Fibroblast of peridontal ligament (primary cell): Measurements from ENCODE around the gene CTTNBP2NL.
"Not testable (repeated sequence)": the region's sequence is repeated elsewhere in the genome, so short reads cannot be mapped to it uniquely, and the experiment has no call there.

Source experiments
- DNase-seq: peaks from one replicate; pipeline ENCODE4 v3.0.0-alpha.2; 2010; ENCODE audit errors: extremely low read depth

Gene CTTNBP2NL

DNA sequence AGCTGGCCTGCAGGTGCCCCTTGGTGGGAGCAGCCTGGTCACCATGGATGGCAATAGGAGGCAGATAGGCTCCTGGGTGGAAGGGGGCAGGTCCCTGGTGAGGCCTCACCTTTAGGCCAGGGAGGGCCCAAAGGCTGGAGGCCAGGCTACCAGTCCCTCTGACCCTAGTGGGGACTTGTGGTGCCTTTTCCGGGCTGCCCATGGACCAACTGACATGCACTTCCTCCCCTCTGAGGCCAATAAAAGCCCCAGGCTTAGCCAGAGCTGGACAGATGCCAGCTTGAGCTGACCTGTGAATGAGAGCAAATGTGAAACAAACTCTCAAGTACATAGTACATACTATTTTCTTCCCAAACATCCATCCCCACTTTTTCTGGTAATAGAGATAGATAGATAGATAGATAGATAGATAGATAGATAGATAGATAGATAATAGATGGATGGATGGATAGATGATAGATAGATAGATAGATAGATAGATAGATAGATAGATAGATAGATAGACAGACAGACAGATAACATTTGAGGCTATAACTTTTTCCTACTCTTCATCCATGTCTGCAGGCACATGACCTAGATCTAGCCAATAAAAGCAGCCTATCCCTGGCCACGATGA is 9.2 kb upstream of the CTTNBP2NL start:
- DNase-seq: no peak

DNA sequence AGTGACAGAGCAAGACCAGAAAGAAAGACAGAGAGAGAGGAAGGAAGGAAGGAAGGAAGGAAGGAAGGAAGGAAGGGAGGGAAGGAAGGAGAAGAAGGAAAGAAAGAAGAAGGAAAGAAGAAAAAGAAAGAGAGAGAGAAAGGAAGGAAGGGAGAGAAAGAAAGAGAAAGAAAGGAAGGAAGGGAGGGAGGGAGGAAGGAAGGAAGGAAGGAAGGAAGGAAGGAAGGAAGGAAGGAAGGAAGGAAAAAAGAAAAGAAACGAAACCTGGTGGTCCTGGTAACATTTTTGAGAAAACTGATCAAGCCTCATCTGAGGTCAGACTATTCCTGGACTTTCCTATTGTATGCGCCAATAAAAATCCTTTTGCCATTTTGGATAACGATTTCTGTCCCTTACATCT is 8.2 kb upstream of the CTTNBP2NL start:
- DNase-seq: no peak

DNA sequence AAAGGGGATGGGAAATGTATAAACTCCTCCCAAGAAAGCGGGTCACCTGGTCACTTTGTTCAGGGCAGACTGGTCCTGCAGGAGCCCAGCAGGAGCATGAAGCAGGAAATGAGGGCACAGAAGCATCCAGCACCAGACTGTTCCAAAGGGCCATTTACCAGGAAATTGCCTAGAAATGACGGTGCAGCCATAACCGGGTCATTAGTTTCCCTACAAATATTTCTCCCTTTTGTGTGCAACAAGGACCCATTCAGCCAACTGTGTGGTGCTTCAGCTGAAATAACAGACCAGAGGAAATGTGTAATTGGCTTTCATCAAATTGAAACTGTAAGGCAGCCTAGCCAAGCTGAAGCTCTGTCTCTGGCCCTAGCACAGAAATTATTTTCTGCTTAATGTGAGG is 7.6 kb upstream of the CTTNBP2NL start:
- no peak for DNase-seq

DNA sequence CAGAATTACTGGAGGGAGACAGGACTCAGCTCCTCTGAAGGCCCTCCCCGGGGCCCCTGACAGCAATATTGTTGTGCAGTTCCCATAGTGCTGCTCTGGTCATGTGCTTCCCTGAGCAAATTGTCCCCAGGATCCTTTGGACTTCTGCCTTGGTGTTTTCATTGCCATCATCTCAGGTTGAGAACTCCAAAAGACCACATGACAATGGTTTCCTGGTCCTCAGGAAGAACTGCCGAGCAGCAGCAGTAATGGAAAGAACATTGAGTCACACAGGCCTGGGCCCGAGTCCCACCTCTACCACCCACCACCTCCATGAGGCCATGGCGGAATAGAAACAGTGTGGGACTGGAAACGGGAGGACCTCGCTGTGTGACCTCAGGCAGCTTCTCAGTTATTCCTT is 6.3 kb upstream of the CTTNBP2NL start:
- no peak for DNase-seq

DNA sequence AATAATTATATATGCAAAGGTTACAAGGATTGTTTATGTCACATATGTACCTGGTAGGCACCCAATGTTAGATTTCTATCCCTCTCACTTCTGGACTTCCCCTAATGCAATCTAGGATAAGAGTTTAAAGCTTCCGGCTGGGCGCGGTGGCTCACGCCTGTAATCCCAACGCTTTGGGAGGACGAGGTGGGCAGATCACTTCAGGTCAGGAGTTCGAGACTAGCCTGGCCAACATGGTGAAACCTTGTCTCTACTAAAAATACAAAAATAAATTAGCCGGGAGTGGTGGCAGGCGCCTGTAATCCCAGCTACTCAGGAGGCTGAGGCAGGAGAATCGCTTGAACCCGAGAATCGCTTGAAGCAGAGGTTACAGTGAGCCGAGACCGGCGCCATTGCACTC is 5.7 kb upstream of the CTTNBP2NL start:
- not testable (repeated sequence) for DNase-seq

DNA sequence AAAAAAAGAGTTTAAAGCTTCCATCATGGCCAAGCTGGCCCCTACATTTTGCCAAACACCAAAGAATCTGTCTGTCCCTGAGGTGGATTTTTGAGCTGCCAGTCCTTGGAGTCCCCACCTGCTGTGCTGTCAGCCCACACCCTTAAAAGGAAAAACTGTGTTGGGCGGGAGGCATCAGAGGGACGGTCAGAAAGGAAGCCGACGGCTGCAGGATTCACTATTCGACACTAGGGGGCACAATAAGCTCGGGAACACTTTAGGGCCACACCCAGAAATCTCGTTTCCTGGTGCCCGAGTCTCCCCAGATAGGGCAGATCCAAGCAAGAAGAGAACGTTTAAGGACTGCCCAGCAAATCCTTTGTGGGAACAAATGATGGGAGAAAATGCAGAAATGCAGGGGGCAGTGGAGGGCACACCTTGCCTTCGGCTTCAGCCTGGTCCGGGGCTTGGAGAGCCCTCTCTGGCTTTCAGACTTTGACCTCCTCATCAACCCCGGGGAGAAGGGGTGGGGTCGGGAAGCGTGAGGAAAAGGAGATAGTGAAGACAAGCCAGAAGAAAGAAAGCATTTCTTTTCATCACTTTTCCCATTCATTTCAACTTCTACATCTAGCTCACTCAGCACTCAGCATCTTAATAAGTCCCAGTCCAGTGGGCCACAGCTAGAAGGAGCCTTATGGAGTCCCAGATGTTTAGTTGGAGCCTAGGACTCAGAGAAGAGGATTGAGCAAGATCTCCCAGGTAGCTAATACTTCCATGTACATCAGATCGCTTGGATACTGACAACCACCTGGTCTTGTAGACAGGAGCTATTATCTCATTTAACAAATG is 5.0 kb upstream of the CTTNBP2NL start:
- peak; percentile 96 for DNase-seq

DNA sequence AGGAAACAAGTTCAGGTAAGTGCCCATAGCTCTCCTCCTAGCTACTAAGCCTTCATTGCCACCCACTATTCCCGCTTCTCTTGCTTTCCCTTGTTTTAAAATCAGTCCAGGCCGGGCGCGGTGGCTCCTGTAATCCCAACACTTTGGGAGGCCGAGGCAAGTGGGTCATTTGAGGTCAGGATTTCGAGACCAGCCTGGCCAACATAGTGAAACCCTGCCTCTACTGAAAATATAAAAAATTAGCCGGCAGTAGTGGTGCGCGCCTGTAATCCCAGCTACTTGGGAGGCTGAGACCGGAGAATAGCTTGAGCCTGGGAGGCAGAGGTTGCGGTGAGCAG is 4.4 kb upstream of the CTTNBP2NL start:
- DNase-seq: no peak

DNA sequence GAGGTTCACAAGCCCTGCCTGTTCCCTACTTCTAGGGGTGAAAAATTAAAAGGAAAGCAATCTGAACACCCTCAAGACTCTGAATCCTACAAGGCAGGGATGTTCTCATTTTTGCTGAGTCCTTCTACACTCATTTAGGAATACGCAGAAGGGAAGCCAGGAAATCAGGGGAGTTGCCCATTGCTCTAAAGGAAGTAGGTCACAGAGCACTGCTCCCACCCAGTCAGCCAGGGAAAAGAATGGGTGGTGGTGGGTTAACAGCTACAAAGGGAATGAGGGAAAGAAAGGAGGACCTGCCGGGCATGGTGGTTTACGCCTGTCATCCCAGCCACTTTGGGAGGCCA is 2.4 kb upstream of the CTTNBP2NL start:
- peak; percentile 59 for DNase-seq

DNA sequence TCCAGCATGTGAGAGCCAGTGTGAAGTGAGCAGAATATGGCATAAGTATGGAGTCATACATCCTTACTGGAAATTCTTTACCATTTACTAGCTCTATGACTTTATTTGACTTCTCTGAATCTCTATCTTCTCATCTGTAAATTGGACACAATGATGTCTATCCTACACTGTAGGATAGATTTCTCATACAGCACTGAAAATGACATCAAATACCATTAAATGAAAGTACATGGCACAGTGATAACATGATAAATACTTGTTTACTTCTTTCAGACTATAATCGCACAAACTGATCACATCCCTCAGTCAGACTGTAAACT is 1.3 kb upstream of the CTTNBP2NL start:
- DNase-seq: no peak

DNA sequence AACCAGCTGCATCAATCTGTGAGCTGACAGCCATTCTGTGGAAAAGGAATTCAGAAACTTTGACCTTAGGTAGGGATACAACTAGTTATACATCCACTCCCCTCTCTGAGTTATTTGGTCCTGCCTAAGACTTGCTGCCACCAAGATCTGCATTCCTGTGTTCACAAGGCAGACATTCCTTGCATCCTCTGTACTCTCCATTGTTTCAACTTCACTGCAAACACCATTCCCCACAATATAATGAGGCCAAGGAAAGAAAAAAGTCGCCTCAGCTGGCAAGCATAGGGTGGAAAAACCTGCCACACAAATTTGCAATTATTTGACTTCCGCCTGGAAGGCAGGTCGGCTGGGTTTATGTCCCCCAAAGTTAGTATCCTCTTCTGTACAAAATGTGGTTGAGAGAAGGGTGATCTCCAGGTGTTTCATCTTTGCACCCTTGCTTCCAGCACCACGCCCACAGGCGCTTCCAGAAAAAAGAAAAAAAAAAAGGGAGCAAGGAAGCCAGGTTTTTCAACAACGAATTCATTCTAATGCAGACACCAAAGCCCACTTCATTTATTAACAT is 676 bp upstream of the CTTNBP2NL start:
- no peak for DNase-seq

DNA sequence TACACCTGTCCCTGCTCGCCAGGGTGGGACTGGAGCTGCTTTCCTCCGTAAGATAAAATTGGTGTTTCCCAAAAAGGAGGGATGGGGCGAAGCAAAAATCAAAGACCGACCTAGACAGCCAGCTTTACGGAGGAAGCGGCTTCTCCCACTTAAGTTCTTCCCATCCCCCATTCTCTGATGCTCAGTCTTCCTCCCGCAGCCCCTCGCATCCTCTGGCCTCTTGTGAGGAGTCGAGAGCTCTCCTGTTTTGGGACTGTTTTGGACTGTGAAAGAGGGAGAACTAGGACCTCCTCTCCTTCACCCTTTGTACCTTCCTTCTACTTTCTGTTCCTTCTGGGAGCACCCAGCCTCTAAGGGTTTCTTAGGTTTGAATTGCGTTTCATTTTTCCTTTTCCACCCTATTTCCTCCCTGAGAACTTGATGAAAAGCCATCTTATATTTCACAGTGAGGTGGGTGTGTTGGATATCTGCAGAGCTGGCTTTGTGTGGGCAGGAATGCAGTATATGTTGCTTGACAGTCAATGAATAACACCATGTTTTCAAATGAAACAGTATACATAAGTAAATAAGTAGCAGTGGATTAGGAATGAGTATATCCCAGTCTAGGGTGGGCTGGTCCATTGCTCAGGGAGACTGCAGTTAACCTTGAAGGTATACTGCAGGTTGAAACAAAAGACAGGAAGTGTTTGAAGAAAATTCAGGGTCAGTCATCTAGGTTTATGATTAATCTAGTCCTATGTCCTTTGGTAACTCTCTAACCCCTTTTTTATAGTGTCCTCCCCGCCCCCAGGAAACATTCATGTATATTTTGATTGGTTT is 848 bp downstream of the CTTNBP2NL start:
- no peak for DNase-seq

DNA sequence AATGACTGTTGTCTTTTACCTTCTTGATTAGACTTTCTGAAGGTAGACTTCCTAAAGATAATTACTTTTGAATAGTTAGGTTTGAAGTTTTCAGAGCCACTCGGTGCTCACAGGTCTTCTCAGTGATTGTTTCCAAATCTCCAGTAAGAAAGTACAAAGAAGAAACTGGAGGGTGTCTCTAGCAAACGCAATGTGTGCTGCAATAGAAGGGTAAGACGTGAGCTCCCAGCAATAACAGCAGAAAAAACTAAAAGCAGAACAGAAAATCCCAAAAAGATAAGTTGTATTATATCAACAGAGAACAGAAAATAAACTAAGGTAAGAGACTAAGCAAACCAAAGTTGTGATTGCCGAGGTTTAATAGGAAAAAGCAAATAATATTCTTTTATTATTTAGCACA is 1.8 kb downstream of the CTTNBP2NL start:
- no peak for DNase-seq

DNA sequence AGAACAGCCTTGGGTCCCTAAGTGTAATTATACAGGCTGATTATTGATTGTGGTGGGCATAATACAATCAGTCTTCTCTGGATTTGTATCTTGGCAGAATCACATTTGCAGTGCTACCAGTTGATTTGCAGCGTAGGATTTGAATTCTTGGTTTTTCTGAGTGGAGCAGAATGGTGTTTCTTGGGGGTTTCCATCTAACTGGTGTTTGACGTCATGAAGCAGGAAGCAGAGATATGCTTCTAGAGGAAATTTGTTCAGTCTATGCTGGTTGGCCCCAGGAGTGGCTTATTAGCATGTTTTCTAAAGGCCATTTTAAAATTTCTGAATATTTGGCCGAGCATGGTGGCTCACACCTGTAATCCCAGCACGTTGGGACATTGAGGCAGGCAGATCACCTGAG is 3.4 kb downstream of the CTTNBP2NL start:
- no peak for DNase-seq

DNA sequence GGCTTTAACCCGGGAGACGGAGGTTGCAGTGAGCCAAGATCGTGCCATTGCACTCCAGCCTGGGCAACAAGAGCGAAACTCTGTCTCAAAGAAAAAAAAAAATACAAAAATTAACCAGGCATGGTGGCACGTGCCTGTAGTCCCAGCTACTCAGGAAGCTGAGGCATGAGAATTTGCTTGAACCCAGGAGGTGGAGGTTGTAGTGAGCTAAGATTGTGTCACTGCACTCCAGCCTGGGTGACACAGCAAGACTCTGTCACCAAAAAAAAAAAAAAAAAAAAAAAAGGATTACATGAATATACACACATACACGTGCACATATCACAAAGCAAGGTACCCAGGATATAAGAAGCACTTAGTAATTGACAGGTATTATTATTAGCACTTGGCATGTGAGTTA is 4.7 kb downstream of the CTTNBP2NL start:
- not testable (repeated sequence) for DNase-seq

DNA sequence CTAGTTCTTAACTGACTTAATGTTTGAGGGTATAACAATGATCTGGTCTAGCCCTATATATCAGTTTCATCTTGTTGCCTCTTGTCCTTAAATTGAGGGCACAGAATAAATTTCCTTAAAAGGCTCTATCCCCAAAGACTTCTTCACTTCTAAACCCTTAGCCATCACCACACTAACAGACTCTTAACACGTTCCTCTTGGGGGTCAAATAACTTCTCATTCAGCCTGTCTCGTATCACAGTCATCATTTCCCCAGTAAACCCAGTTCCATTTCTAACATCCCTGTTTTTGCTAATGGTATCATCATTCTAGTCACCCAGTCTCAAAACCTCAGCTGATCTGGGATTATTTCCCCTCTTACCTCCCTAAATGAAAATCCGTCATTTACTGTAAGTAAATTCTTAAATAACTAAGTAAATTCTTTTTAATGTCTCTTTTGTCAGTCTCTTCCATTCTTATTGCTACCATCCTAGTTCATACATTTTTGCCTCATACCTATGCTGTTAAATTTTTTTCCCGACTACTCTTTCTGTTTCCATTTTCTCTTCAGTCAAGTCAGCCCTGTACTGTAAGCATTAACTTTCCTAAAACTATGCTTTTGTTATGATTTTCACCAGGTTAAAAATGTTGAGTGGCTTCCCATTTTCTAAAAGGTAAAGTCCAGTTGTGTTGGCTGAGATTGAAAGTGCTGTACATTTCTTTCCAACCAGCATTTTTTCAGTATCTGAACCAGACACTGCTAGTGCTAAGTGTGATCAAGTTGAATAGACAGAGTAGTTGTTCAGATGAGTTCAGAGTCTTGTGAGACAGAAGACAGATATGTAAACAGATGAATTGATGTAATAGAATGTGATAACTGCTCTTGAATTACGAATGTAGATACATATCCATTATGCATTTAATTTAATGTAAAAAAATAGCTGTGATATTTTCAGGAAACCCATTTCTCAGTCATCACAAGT is 6.9 kb downstream of the CTTNBP2NL start:
- peak; percentile 62 for DNase-seq

DNA sequence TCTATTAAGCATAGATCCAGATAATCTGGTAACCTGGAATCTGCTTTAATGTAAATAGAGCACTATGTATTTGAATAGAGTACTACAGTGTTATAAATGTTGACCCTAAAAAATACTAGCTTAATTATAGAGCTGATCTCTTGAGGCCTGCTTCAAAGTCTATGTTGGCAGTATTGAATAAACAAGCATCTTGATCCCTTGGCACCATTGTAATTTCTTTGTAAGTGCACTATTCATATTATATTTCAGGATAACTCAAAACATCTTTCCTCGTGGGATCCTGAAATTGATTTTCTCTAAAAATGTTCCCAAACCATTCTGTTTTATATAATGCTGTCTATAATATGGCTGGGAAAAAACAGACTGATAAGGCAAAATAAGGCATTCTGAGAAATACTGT is 10.8 kb downstream of the CTTNBP2NL start:
- peak; percentile 79 for DNase-seq

DNA sequence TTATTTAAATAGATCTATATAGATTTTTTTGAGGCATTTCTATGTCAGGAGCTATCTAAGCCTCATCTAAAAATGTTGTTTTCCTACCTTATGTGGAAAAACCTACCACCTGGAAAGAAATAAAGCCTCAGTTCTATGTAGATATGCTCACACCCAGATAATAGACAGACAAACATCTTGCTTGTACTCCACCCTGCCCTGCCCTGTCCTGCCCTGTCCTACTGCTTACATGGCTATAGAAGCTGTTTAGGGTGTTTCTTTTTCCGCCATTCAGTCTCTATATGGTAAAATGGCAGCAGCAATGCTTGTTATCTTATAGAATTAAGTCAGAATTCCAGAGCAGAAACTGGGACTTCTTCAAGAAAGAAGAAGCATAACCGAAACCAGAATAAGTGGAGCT is 13.4 kb downstream of the CTTNBP2NL start:
- DNase-seq: no peak

DNA sequence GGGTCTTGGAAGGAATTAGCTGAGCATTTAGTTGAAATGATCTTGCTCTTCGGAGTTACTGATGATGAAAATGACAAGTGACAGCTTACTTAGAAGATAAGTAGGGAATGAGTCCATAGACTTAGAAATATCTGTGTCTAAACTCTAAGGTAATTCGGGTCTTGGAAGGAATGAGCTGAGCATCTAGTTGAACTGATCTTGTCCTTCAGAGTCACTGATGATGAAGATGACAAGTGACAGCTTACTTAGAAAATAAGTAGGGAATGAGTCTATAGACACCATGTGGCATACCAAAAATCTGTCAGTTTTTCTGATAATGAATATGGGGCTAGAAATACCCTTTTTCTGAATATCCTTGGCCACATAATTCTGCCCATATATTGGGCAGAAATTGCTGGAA is 14.7 kb downstream of the CTTNBP2NL start:
- DNase-seq: no peak

DNA sequence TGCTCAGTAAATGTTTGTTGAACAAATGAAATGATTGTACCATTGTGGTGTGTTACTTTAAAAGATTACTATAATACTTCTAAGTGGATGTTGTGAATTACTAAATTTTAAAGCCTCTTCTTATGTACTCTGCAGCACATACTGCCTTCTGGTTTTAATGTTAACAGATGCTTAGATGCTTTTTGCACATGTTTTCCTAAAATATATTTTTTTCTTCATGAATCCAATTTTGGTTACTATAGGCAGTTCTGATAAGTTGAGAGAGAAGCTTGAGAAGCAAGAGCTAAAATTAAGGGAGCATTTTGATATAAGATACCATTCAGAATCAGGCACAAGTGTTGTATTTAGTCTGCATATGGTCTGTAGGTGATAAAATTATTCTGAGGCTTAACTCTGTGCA is 21.3 kb downstream of the CTTNBP2NL start:
- no peak for DNase-seq

DNA sequence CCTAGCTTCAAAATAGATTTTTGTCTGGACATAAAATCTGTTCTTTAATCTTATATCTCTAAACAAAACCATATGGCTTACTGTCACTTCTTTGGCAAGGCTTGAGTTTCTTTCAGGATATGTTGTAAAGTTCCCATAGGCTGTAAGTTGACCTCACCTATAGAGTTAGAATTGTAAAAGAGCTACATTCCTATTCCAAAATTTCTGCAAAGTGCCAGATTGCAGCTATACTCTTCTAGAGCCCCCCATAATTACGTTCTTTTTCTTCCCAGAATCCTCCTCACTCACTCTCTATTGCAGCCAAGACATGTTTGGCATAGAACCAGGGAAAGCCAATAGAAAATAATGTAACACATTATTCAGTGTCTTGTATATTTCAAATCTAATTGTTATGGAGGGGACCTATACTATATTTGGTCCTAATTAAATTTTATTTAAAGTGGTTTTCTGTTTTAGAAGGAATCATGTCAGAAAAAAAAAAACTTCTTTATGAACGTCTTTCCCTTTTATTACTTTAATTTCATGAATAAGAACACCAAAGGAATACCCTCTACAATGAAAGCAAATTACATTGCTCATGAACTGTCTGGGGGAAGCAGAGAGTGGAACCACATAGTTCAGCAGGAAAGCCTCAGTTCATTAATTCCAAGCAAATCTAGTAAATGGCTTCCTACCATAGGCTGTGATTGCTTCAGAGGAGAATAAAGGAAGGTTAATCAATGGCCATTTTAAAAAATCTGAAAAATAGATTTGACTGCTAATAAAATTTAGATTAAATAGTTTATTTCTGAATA is 22.3 kb downstream of the CTTNBP2NL start:
- no peak for DNase-seq

DNA sequence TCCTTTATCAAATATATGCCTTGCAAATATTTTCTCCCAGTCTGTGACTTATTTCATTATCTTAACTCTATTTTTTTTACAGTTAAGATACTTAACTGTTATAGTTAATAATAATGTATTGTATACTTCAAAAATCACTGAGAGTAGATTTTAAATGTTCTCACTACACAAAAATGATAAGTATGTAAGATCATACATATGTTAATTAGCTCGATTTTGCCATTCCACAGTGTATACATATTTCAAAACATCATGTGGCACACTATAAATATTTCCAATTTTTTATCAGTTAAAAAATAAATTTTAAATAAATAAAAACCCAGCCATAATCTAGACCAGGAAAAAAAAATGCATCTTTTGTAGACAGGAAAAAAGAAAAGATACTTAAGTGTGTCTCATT is 27.2 kb downstream of the CTTNBP2NL start:
- DNase-seq: no peak
